Ascending aorta (tissue), 2 donors: ENCODE data around the gene AGBL1. TPM values are rescaled to one million over a fixed set of nuclear protein-coding genes. Genes with fewer than 3 reads are reported as not detected.

Experiments used
- DNase-seq, 2 donors: peaks; one replicate each; pipeline ENCODE4 v3.0.0-alpha.2; 2019; ENCODE audit warnings: low spot score in 2 of 2
- H3K27ac ChIP-seq, 2 donors: fragments of 200-600 bp; sonication (generic); one replicate each; pipeline ENCODE4 v1.5.1; 2016 to 2017; ENCODE audit warnings: mild to moderate bottlenecking in 1 of 2
- H3K27me3 ChIP-seq: fragments of 200-600 bp; sonication (generic); one replicate; pipeline ENCODE4 v1.5.1; 2017
- H3K36me3 ChIP-seq, 2 donors: fragments of 200-600 bp; sonication (generic); one replicate each; pipeline ENCODE4 v1.5.1; 2016
- H3K4me1 ChIP-seq, 2 donors: fragments of 200-600 bp; sonication (generic); one replicate each; pipeline ENCODE4 v1.5.1; 2016 to 2017; ENCODE audit warnings: mild to moderate bottlenecking in 1 of 2
- H3K4me3 ChIP-seq, 2 donors: fragments of 200-600 bp; sonication (generic); one replicate each; pipeline ENCODE4 v1.5.1; 2016 to 2017; ENCODE audit warnings: mild to moderate bottlenecking in 1 of 2
- H3K9me3 ChIP-seq, 2 donors: fragments of 200-600 bp; sonication (generic); one replicate each; pipeline ENCODE4 v1.5.1; 2016
- CTCF ChIP-seq, 3 experiments: fragments of 200-600 bp in 2 of 3; fragments of 450-650 bp in 1 of 3; sonication (generic) in 2 of 3; IDR thresholded peaks; one replicate each; pipeline ENCODE4 v1.5.1; 2016 to 2019; ENCODE audit warnings: antibody characterized with exemption in 3 of 3, mild to moderate bottlenecking in 1 of 3, moderate library complexity in 1 of 3
- intact Hi-C: fragments of 100-400 bp; cut with DNase I; formaldehyde crosslinking; loops from one replicate; pipeline ENCODE4 v1.15.1; 2023
- total RNA-seq: library from RNA; depleted of rRNA; stranded (reverse); fragments of >200 nt; gene quantifications from one replicate; pipeline ENCODE4 v1.1.0, GENCODE V29; 2016

The AGBL1 gene
- total RNA-seq, 1 donor from 2014 or later: not detected

- no peak overlapping the region for H3K27ac ChIP-seq
- H3K9me3 ChIP-seq: peaks cover 0 to 7% of the 10 kb centered on the region in 2 donors
- intact Hi-C loops: no loop called here
- DNase-seq: no peak
- no peaks in the 10 kb centered on the region for H3K27me3 ChIP-seq
- H3K36me3 ChIP-seq: no peaks in the 10 kb centered on the region
- no peaks in the 10 kb centered on the region for H3K4me1 ChIP-seq
- no peak overlapping the region for H3K4me3 ChIP-seq
- TF ChIP-seq CTCF (IDR thresholded peaks at IDR 0.05): no peak
Measured at GRCh38 chr15:86329311-86330013, 249.8 kb downstream of the AGBL1 start.

- peaks cover 0 to 7% of the 10 kb centered on the region in 2 donors for H3K9me3 ChIP-seq
- no peaks in the 10 kb centered on the region for H3K36me3 ChIP-seq
- no peak for DNase-seq
- no peak overlapping the region for H3K4me3 ChIP-seq
- intact Hi-C loops: no loop called here
- H3K27me3 ChIP-seq: no peaks in the 10 kb centered on the region
- no peaks in the 10 kb centered on the region for H3K4me1 ChIP-seq
- H3K27ac ChIP-seq: no peak overlapping the region
- no peak for TF ChIP-seq CTCF (IDR thresholded peaks at IDR 0.05)
Measured at GRCh38 chr15:86333819-86334218, 254.1 kb downstream of the AGBL1 start.

- no peaks in the 10 kb centered on the region for H3K4me1 ChIP-seq
Measured at GRCh38 chr15:86336051-86336788, 256.5 kb downstream of the AGBL1 start.

GRCh38 chr15:86337071-86337470 lies 257.4 kb downstream of the AGBL1 start:
- Histone ChIP-seq H3K4me1 (no peaks in the 10 kb centered on the region), H3K4me3 (no peak overlapping the region), H3K27ac (no peak overlapping the region), H3K9me3 (no peaks in the 10 kb centered on the region), H3K27me3 (no peaks in the 10 kb centered on the region), H3K36me3 (no peaks in the 10 kb centered on the region)
- intact Hi-C loops: no loop called here
- no peak for TF ChIP-seq CTCF (IDR thresholded peaks at IDR 0.05)
- no peak for DNase-seq

More at GRCh38 chr15:86336051-86336788, 256.5 kb downstream of the AGBL1 start:
- DNase-seq: no peak
- Histone ChIP-seq H3K27me3 (no peaks in the 10 kb centered on the region), H3K9me3 (no peaks in the 10 kb centered on the region), H3K4me3 (no peak overlapping the region), H3K27ac (no peak overlapping the region), H3K36me3 (no peaks in the 10 kb centered on the region)
- intact Hi-C loops: no loop called here
- TF ChIP-seq CTCF (IDR thresholded peaks at IDR 0.05): no peak

- TF ChIP-seq CTCF (IDR thresholded peaks at IDR 0.05): no peak
- Histone ChIP-seq H3K27me3 (no peaks in the 10 kb centered on the region), H3K4me1 (no peaks in the 10 kb centered on the region), H3K36me3 (no peaks in the 10 kb centered on the region), H3K27ac (no peak overlapping the region), H3K4me3 (no peak overlapping the region), H3K9me3 (no peaks in the 10 kb centered on the region)
- intact Hi-C loops: loop anchor here (10.0 kb wide), 1 partner anchor 58 kb away; no protein-coding TSS in a partner anchor
- no peak for DNase-seq
Measured at GRCh38 chr15:86347245-86347644, 267.6 kb downstream of the AGBL1 start.
